ENCODE data around the gene FOSL2.

The FOSL2 gene

GRCh38 chr2:28381225-28382180, 11.2 kb upstream of the FOSL2 start:
- no peak for DNase-seq
- Histone ChIP-seq H3K4me3 (no peak overlapping the region), H3K36me3 (no peaks in the 10 kb centered on the region), H3K4me1 (peaks cover 0 to 4% (median 0%) of the 10 kb centered on the region in 4 donors), H3K27ac (no peak overlapping the region), H3K9me3 (no peaks in the 10 kb centered on the region), H3K27me3 (no peaks in the 10 kb centered on the region)
- intact Hi-C loops (cut with DNase I; ENCODE audit: low total_unique reads) = no loop called here
- TF ChIP-seq CTCF (IDR thresholded peaks at IDR 0.05) = no peak

GRCh38 chr2:28382755-28383154, 9.9 kb upstream of the FOSL2 start:
- no peaks in the 10 kb centered on the region for H3K36me3 ChIP-seq
- no peak for DNase-seq
- no peak overlapping the region for H3K4me3 ChIP-seq
- peaks cover 0 to 4% (median 0%) of the 10 kb centered on the region in 4 donors for H3K4me1 ChIP-seq
- no peaks in the 10 kb centered on the region for H3K27me3 ChIP-seq
- no peak for TF ChIP-seq CTCF (IDR thresholded peaks at IDR 0.05)
- H3K9me3 ChIP-seq = no peaks in the 10 kb centered on the region
- no peak overlapping the region for H3K27ac ChIP-seq
- intact Hi-C loops (cut with DNase I; ENCODE audit: low total_unique reads) = no loop called here

GRCh38 chr2:28387082-28387960, 5.3 kb upstream of the FOSL2 start:
- H3K27ac ChIP-seq = no peak overlapping the region
- H3K9me3 ChIP-seq = no peaks in the 10 kb centered on the region
- no peaks in the 10 kb centered on the region for H3K27me3 ChIP-seq
- TF ChIP-seq CTCF (IDR thresholded peaks at IDR 0.05) = no peak
- intact Hi-C loops (cut with DNase I; ENCODE audit: low total_unique reads) = no loop called here
- no peak for DNase-seq
- no peak overlapping the region for H3K4me3 ChIP-seq
- H3K4me1 ChIP-seq = peaks cover 0 to 15% (median 7%) of the 10 kb centered on the region in 4 donors
- H3K36me3 ChIP-seq = no peaks in the 10 kb centered on the region

GRCh38 chr2:28389399-28390240, 3.0 kb upstream of the FOSL2 start:
- H3K27me3 ChIP-seq = no peaks in the 10 kb centered on the region
- TF ChIP-seq CTCF (IDR thresholded peaks at IDR 0.05) = no peak
- no peak for DNase-seq

More at GRCh38 chr2:28389399-28390240, 3.0 kb upstream of the FOSL2 start:
- H3K27ac ChIP-seq = peak overlapping the region; percentile 99 to 100
- H3K4me1 ChIP-seq = peaks cover 0 to 15% (median 9%) of the 10 kb centered on the region in 4 donors
- H3K4me3 ChIP-seq = peak overlapping the region; percentile 96 to 97
- peaks cover 0 to 11% (median 6%) of the 10 kb centered on the region in 3 donors for H3K36me3 ChIP-seq
- H3K9me3 ChIP-seq = no peaks in the 10 kb centered on the region
- intact Hi-C loops (cut with DNase I; ENCODE audit: low total_unique reads) = loop anchor here (2.0 to 10.0 kb wide), 3 partner anchors 47 to 499 kb away; partner anchors contain the start of genes BABAM2 and RBKS

Data from tibial artery (tissue), 4 donors.